PC-3 (cell line): ENCODE data around the gene FBN2. TPM values are rescaled to one million over a fixed set of nuclear protein-coding genes. Genes with fewer than 3 reads are reported as not detected.

Experiments used
- ATAC-seq: fragments of 200-7000 bp; cut with Tn5 transposase; 2 replicates; pipeline ENCODE4 v1.9.1; 2020; ENCODE audit warnings: mild to moderate bottlenecking, moderate library complexity
- BruUV-seq: library from RNA; stranded (reverse); fragments of 400-500 nt; replicated peaks from 2 replicates; lab custom pipeline; 2021; lab: Mats Ljungman, UMichigan
- CTCF ChIA-PET: fragments of 300-600 bp; sonication (Branson Sonifier 250); formaldehyde crosslinking; loops from one replicate; lab custom pipeline; 2022; ENCODE audit warnings: antibody characterized with exemption; lab: Charles Lee
- POLR2A ChIA-PET: fragments of 300-600 bp; sonication (Branson Sonifier 250); formaldehyde crosslinking; loops from one replicate; lab custom pipeline; 2022; ENCODE audit warnings: antibody characterized with exemption; ENCODE audit not compliant: unreplicated experiment; lab: Charles Lee
- DNase-seq: peaks from one replicate; pipeline ENCODE4 v3.0.0-alpha.2; 2015
- H2AFZ ChIP-seq: fragments of 300-600 bp; sonication (generic); 2 replicates; pipeline ENCODE4 v1.6.0; 2016; ENCODE audit warnings: antibody characterized with exemption, low read length
- H3F3A ChIP-seq: fragments of 300-600 bp; sonication (generic); one replicate; pipeline ENCODE4 v1.6.0; 2017; ENCODE audit warnings: antibody characterized with exemption, low read length, control low read depth, mild to moderate bottlenecking; ENCODE audit not compliant: unreplicated experiment
- H3K27ac ChIP-seq: fragments of 300-600 bp; sonication (generic); 2 replicates; pipeline ENCODE4 v1.5.1; 2016; ENCODE audit warnings: mild to moderate bottlenecking, low read length
- H3K27me3 ChIP-seq: fragments of 300-600 bp; sonication (generic); 2 replicates; pipeline ENCODE4 v1.6.1; 2016; ENCODE audit warnings: low read length, mixed read lengths
- H3K36me3 ChIP-seq: fragments of 300-600 bp; sonication (generic); 2 replicates; pipeline ENCODE4 v1.6.1; 2016; ENCODE audit warnings: low read depth, mixed run types, low read length, mixed read lengths
- H3K4me1 ChIP-seq: fragments of 300-600 bp; sonication (generic); 2 replicates; pipeline ENCODE4 v1.5.1; 2016; ENCODE audit warnings: low read length; ENCODE audit not compliant: insufficient read depth
- H3K4me2 ChIP-seq: fragments of 300-600 bp; sonication (generic); 2 replicates; pipeline ENCODE4 v1.6.0; 2016; ENCODE audit warnings: low read length
- H3K4me3 ChIP-seq: fragments of 300-600 bp; sonication (generic); 2 replicates; pipeline ENCODE4 v1.5.1; 2016; ENCODE audit warnings: mild to moderate bottlenecking, low read length, mixed read lengths
- H3K79me2 ChIP-seq: fragments of 300-600 bp; sonication (generic); 2 replicates; pipeline ENCODE4 v1.6.1; 2017; ENCODE audit warnings: low read length, mixed read lengths
- H3K9ac ChIP-seq: fragments of 300-600 bp; sonication (generic); 2 replicates; pipeline ENCODE4 v1.6.0; 2016; ENCODE audit warnings: mild to moderate bottlenecking, low read length
- H3K9me2 ChIP-seq: fragments of 300-600 bp; sonication (generic); replicated peaks from 2 replicates; pipeline ENCODE4 v1.6.1; 2016; ENCODE audit warnings: mixed run types, low read length, mixed read lengths
- H3K9me3 ChIP-seq: fragments of 300-600 bp; sonication (generic); 2 replicates; pipeline ENCODE4 v1.6.1; 2016; ENCODE audit warnings: low read length, mixed read lengths
- H4K20me1 ChIP-seq: fragments of 300-600 bp; sonication (generic); 2 replicates; pipeline ENCODE4 v1.6.1; 2016; ENCODE audit warnings: low read length, mixed read lengths
- EZH2 ChIP-seq: fragments of 300-600 bp; sonication (generic); IDR thresholded peaks from one replicate; pipeline ENCODE4 v1.6.1; 2017; ENCODE audit warnings: antibody characterized with exemption, mild to moderate bottlenecking, low read length; ENCODE audit not compliant: unreplicated experiment
- EZH2phosphoT487 ChIP-seq: fragments of 300-600 bp; sonication (generic); IDR thresholded peaks from 2 replicates; pipeline ENCODE4 v1.6.1; 2018; ENCODE audit warnings: mild to moderate bottlenecking, antibody characterized with exemption, low read length, borderline replicate concordance
- intact Hi-C: fragments of 100-400 bp; cut with micrococcal nuclease; formaldehyde crosslinking; loops from 2 replicates; pipeline ENCODE4 v1.9.0; 2023
- total RNA-seq: library from RNA; depleted of rRNA; stranded (reverse); fragments of >200 nt; gene quantifications from 2 replicates; pipeline ENCODE4 v1.2.3, GENCODE V29; 2014
- TF ChIP-seq, protein P1 (sequence below): fragments of 300-600 bp; sonication (generic); conservative IDR thresholded peaks from 2 replicates; pipeline ENCODE4 v1.5.1; 2017; ENCODE audit warnings: antibody characterized with exemption, low read depth, mild to moderate bottlenecking, low read length

Gene FBN2
- total RNA-seq, 1 experiment from 2014 or later = 45.2 TPM

DNA sequence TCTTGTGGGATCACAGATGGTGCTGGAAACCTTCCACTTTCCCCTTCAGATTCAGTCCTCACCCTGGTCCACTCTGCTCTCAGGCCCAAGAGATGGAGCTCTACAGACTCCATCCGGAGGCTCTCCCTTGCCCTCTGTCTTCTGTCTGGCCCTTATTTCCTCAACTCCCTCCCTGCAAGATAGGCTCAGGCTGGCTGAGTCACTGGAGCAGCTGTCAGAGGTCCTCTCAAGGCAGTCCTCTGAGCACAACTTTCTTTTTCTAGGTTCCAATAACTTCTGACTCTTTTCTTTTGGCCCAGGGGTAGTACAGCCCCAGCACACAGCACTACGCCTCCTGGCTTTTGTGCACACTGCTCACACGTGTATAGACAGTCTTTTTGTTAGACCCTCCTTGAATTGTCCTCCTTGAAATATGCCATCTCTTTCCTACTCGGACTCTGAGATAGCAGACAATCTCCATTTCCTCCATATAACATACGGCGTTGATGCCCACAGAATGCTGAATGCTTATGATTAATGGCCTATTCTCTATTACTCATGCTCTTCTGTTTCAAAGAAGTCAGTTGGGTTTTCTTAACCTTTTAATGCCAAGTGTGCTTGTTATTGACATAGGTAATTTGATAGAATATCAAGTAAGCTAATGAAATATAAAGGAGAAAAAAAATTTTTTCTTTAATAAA lies 261.4 kb downstream of the FBN2 start:
- H3K9me3 ChIP-seq = no peaks in the 10 kb centered on the region
- ATAC-seq = peak; percentile 54
- H3K9ac ChIP-seq = no peak overlapping the region
- peaks cover 6% of the 10 kb centered on the region; the same call in 1 of the 2 replicates for H3K36me3 ChIP-seq
- no peaks in the 10 kb centered on the region for H3K79me2 ChIP-seq
- peak; percentile 35 for DNase-seq
- no peaks in the 10 kb centered on the region for H3K9me2 ChIP-seq
- H3F3A ChIP-seq = no peaks in the 10 kb centered on the region
- H3K27ac ChIP-seq = peak overlapping the region; percentile 5
- no TSS peak for BruUV-seq
- intact Hi-C loops = no loop called here
- H3K27me3 ChIP-seq = no peaks in the 10 kb centered on the region
- ChIA-PET POLR2A (no interaction called here), CTCF (no interaction called here)
- H3K4me1 ChIP-seq = peaks cover 3% of the 10 kb centered on the region; the same call in 1 of the 2 replicates
- TF ChIP-seq, protein P1, sequence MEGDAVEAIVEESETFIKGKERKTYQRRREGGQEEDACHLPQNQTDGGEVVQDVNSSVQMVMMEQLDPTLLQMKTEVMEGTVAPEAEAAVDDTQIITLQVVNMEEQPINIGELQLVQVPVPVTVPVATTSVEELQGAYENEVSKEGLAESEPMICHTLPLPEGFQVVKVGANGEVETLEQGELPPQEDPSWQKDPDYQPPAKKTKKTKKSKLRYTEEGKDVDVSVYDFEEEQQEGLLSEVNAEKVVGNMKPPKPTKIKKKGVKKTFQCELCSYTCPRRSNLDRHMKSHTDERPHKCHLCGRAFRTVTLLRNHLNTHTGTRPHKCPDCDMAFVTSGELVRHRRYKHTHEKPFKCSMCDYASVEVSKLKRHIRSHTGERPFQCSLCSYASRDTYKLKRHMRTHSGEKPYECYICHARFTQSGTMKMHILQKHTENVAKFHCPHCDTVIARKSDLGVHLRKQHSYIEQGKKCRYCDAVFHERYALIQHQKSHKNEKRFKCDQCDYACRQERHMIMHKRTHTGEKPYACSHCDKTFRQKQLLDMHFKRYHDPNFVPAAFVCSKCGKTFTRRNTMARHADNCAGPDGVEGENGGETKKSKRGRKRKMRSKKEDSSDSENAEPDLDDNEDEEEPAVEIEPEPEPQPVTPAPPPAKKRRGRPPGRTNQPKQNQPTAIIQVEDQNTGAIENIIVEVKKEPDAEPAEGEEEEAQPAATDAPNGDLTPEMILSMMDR = no peak
- no peak for TF ChIP-seq EZH2
- no peak for TF ChIP-seq EZH2phosphoT487
- H2AFZ ChIP-seq = no peak overlapping the region
- no peak overlapping the region for H3K4me2 ChIP-seq
- no peak overlapping the region for H3K4me3 ChIP-seq
- H4K20me1 ChIP-seq = no peaks in the 10 kb centered on the region

DNA sequence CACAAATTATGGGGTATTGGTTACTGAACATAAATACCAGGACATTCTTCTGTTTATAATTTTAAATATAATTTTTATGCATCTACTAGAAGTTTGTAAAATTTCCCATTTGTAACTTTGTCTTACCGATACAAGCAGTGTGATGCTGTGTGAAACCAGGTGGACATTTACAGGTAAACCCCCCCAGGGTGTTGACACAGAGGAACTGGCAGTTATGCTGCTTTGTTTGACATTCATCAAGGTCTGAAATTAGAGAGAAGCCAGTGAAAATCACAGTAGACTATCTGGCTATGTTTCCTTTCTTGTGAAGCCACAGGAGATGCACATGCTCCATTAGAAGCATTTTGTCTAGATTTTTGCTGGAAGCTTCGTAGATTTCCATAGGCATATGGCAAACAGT lies 263.6 kb downstream of the FBN2 start:
- H3K9ac ChIP-seq = no peak overlapping the region
- peaks cover 3% of the 10 kb centered on the region; the same call in 1 of the 2 replicates for H3K4me1 ChIP-seq
- no peaks in the 10 kb centered on the region for H3K9me2 ChIP-seq
- no peak overlapping the region for H3K27ac ChIP-seq
- DNase-seq (no peak), ATAC-seq (no peak)
- no peak overlapping the region for H3K4me3 ChIP-seq
- no peaks in the 10 kb centered on the region for H3F3A ChIP-seq
- H4K20me1 ChIP-seq = no peaks in the 10 kb centered on the region
- ChIA-PET POLR2A (no interaction called here), CTCF (no interaction called here)
- no peaks in the 10 kb centered on the region for H3K79me2 ChIP-seq
- no peak overlapping the region for H3K4me2 ChIP-seq
- no peak for TF ChIP-seq EZH2
- TF ChIP-seq EZH2phosphoT487 = no peak
- TF ChIP-seq, protein P1 = no peak
- H3K36me3 ChIP-seq = peaks cover 6% of the 10 kb centered on the region; the same call in 1 of the 2 replicates
- no TSS peak for BruUV-seq
- H3K27me3 ChIP-seq = no peaks in the 10 kb centered on the region
- H2AFZ ChIP-seq = no peak overlapping the region
- no peaks in the 10 kb centered on the region for H3K9me3 ChIP-seq
- intact Hi-C loops = loop anchor here (5.0 kb wide), 1 partner anchor 47 kb away; no protein-coding TSS in a partner anchor

DNA sequence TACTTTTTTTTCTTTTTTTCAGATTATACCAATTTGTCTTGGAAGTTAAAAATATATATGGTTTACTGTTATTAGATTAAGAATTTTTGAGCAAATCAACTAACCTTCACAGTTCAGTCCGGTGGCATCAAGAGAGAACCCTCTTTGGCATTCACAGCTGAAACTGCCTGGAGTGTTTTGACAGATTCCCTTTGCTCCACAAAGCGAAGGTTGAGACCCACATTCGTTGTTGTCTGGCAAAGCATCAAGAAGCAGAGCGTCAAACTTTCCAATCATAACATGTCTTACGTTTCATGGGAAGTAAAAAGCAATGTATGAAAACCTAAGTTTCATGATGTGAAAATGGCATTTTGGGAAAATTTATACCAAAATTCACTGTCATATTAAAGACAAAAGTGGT lies 264.3 kb downstream of the FBN2 start:
- DNase-seq (no peak), ATAC-seq (no peak)
- ChIA-PET CTCF (no interaction called here), POLR2A (no interaction called here)
- H3K9ac ChIP-seq = no peak overlapping the region
- H3K27me3 ChIP-seq = no peaks in the 10 kb centered on the region
- H3K79me2 ChIP-seq = no peaks in the 10 kb centered on the region
- H3K9me2 ChIP-seq = no peaks in the 10 kb centered on the region
- intact Hi-C loops = loop anchor here (5.0 kb wide), 1 partner anchor 46 kb away; no protein-coding TSS in a partner anchor
- H3K4me3 ChIP-seq = no peak overlapping the region
- no peak overlapping the region for H3K27ac ChIP-seq
- TF ChIP-seq EZH2phosphoT487 (no peak), EZH2 (no peak)
- TF ChIP-seq, protein P1 = no peak
- no peaks in the 10 kb centered on the region for H3F3A ChIP-seq
- no peak overlapping the region for H3K4me2 ChIP-seq
- no TSS peak for BruUV-seq
- no peaks in the 10 kb centered on the region for H4K20me1 ChIP-seq
- peaks cover 6% of the 10 kb centered on the region; the same call in 1 of the 2 replicates for H3K36me3 ChIP-seq
- H3K4me1 ChIP-seq = peaks cover 3% of the 10 kb centered on the region; the same call in 1 of the 2 replicates
- no peak overlapping the region for H2AFZ ChIP-seq
- H3K9me3 ChIP-seq = no peaks in the 10 kb centered on the region
